ENCODE data around the gene DRC7. TPM values are rescaled to one million over a fixed set of nuclear protein-coding genes. Genes with fewer than 3 reads are reported as not detected.
"Not testable (repeated sequence)": the region's sequence is repeated elsewhere in the genome, so short reads cannot be mapped to it uniquely, and the experiment has no call there.

Gene DRC7
- total RNA-seq, 2 experiments from 2014 or later, result not detected

DNA sequence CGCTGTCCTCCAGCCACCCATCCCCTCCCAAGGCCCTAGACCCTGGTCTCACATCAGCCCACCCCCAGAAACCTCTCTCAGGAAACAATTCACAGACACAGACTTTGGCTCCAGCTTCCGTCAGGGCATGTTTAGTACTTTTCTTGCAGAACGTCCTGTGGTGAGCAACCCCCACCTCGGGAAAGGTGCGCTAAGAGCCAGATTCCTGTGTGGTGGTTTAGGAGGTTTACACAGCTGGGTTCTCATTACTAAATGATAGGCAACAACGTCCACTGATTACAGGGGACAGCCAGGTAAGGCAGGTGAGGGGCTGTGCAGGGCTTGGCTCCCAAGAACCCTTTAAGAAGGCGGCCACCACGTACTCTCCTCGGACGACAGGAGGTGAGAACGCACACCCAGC is 78.4 kb downstream of the DRC7 start:
- no peak for ATAC-seq
- no peaks in the 10 kb centered on the region for H3K27me3 Mint-ChIP-seq
- no peak overlapping the region for H3K27ac Mint-ChIP-seq
- CTCF ChIA-PET, result interaction anchor here (1.6 kb wide), 1 partner anchor 22 kb away, joined by 4 read pairs; no protein-coding TSS in a partner anchor
- no peak overlapping the region for H3K4me3 Mint-ChIP-seq
- no peaks in the 10 kb centered on the region for H3K36me3 Mint-ChIP-seq
- H3K4me1 Mint-ChIP-seq, result no peaks in the 10 kb centered on the region
- no peaks in the 10 kb centered on the region for H3K9me3 Mint-ChIP-seq (ENCODE audit: low read depth)
- DNase-seq, result no peak

DNA sequence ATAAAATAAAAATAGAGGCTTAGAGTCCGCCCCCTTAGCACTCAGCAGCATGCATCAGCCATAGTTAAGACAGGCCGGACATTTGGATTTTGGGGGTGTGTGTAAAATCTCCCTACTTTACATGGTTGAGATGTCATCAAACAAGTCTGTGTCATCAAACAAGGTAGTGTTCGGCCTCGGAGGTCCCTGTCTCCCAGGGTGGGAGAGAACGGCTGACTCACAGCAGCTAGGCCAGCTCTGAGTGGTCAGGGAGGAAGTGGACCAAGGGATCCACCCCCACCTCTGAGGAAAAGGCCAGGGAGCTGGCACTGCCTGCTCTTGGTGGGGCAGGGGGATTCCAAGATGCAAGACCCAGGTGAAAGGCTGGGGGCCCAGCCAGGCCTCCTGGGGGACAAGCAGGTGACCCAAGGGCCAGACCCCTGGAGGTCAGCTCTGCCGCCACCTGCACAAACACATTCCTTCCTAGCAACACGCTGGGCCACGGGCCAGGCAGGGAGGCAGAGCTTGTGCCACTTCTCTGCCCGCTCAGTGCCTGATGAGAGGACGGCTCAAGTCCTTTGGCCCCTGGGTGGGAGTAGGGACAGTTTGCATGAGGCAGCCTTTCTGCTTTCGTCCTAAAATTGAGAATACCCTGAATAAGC is 79.2 kb downstream of the DRC7 start:
- Mint-ChIP-seq H3K27ac (no peak overlapping the region), H3K27me3 (no peaks in the 10 kb centered on the region), H3K4me1 (no peaks in the 10 kb centered on the region), H3K4me3 (no peak overlapping the region), H3K9me3 (ENCODE audit: low read depth) (no peaks in the 10 kb centered on the region), H3K36me3 (no peaks in the 10 kb centered on the region)
- DNase-seq (no peak), ATAC-seq (no peak)
- CTCF ChIA-PET, result interaction anchor here (1.6 kb wide), 1 partner anchor 22 kb away, joined by 4 read pairs; no protein-coding TSS in a partner anchor

DNA sequence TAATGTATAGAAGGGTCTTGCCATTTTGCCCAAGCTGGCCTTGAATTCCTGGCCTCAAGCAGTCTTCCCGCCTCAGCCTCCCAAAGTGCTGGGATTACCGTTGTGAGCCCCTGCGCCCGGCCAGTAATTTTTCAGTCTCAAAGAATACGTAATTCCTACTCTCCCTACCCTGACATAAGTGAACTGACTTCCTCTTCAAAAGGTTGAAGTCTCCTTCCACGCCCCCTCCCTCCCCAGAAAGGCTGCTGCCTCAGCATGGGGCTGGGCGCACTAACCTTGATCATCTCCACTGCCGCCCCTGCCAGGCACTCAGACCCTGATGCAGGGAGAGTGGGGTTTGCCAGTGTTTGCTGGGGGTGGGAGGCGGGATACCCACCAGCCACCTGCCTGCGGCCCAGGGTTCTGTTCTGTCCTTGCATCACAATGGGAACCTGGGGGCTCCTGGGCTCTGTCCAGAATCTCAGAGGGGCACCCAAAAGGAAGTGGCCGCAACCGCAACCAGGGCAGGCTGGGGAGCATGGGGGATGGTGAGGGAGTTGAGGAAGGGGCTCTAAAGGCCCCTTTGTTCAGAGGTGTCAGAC is 80.2 kb downstream of the DRC7 start:
- CTCF ChIA-PET, result interaction anchor here (1.2 kb wide), 1 partner anchor 34 kb away, joined by 3 read pairs; no protein-coding TSS in a partner anchor
- Mint-ChIP-seq H3K4me3 (no peak overlapping the region), H3K36me3 (no peaks in the 10 kb centered on the region), H3K4me1 (no peaks in the 10 kb centered on the region), H3K27ac (no peak overlapping the region), H3K9me3 (ENCODE audit: low read depth) (no peaks in the 10 kb centered on the region), H3K27me3 (no peaks in the 10 kb centered on the region)
- no peak for DNase-seq
- no peak for ATAC-seq

DNA sequence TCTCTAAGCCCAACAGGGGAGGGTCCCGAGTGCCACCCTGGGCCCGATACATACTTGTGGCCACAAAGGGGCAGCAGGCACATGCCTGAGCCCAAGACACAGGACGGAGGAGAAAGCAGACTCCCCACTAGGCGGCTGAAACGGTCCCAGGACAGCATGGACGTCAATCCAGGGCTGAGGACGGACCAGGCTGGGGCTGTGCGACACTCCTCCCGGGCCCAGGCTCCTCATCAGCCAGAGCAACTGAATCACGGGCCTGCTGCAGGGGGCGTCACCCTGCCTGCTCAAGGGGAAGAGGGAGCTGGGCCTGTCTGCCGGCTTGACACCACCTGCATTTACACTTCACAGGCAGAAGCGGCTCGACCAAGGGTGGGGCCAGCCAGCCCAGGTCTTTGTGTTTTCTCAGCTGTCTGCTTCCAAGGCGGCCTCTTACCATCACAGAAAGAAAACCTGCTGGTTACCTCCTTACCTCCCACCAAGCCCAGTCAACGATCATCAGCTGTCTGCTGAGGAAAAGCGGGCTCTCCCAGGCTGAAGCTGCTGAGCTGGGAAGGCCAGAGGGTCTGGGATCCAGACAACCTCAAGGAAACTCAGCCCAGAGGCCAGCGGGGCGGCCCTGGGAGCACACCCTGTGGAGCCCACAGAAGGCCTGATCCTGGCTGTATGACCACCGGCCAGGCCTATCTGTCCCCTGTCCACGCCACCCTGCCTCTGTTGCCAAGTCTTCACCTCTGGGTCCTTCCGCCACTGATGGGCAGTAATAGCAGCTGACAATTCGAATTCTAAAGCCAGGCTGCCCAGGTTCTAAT is 81.3 kb downstream of the DRC7 start:
- Mint-ChIP-seq H3K9me3 (ENCODE audit: low read depth) (no peaks in the 10 kb centered on the region), H3K4me1 (no peaks in the 10 kb centered on the region), H3K27ac (no peak overlapping the region), H3K36me3 (no peaks in the 10 kb centered on the region), H3K4me3 (no peak overlapping the region), H3K27me3 (no peaks in the 10 kb centered on the region)
- ATAC-seq, result no peak
- no peak for DNase-seq
- CTCF ChIA-PET, result no interaction called here

DNA sequence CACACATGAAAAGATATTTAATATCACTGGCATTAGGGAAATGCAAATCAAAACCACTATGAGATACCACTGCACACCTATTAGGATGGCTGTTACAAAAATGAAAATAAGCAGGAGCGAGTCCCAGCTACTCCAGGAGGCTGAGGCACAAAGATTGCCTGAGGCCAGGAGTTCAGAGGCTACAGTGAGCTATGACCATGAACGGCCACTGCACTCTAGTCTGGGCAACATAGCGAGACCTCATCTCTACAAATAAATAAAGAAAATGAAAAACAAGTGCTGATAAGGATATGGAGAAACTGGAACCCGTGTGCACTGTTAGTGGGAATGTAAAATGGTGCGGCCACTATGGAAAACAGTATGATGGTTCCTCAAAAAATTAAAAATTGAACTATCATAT is 84.1 kb downstream of the DRC7 start:
- DNase-seq, result no peak
- Mint-ChIP-seq H3K4me3 (no peak overlapping the region), H3K27ac (no peak overlapping the region), H3K9me3 (ENCODE audit: low read depth) (no peaks in the 10 kb centered on the region), H3K4me1 (no peaks in the 10 kb centered on the region), H3K36me3 (no peaks in the 10 kb centered on the region), H3K27me3 (no peaks in the 10 kb centered on the region)
- ATAC-seq, result no peak
- CTCF ChIA-PET, result no interaction called here

DNA sequence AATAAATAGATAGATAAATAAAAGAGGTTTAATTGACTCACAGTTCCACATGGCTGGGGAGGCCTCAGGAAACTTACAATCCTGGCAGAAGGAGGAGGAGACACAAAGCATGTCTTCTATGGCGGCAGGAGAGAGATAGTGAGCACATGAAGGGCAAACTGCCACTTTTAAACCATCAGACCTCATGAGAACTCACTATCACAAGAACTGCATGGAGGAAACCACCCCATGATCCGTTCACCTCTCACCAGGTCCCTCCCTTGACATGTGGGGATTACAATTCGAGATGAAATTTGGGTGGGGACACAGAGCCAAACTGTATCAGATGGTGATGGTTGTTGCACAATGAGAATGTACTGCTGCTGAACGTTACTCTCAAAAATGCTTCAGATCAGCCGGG is 85.2 kb downstream of the DRC7 start:
- H3K27ac Mint-ChIP-seq; H3K27me3 Mint-ChIP-seq; H3K36me3 Mint-ChIP-seq; ATAC-seq; H3K4me1 Mint-ChIP-seq; DNase-seq; H3K9me3 Mint-ChIP-seq (ENCODE audit: low read depth); CTCF ChIA-PET; H3K4me3 Mint-ChIP-seq: not testable (repeated sequence)

DNA sequence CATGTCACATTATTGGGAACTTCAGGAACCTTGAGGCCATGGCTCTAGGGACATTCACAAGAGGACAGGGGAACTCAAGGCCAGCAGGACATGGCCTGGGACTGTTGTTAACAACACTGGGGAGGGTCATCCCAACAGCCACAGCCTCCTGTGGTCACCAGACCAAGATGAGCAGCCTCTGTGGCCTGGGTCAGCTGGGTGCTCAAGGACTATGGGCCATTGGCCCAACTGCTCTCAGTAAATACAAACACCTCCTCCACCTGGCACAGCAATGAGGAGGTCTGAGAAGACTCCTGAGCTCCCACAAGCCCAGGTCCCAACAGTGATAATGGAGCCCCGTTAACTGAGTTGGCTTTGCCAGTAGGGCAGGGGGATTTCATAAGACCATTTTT is 86.7 kb downstream of the DRC7 start:
- no peak overlapping the region for H3K4me3 Mint-ChIP-seq
- H3K4me1 Mint-ChIP-seq, result no peaks in the 10 kb centered on the region
- H3K36me3 Mint-ChIP-seq, result no peaks in the 10 kb centered on the region
- ATAC-seq, result no peak
- no peak overlapping the region for H3K27ac Mint-ChIP-seq
- CTCF ChIA-PET, result interaction anchor here (1.0 to 1.2 kb wide), 2 partner anchors 90 to 111 kb away, joined by 3 read pairs; no protein-coding TSS in a partner anchor
- no peaks in the 10 kb centered on the region for H3K9me3 Mint-ChIP-seq (ENCODE audit: low read depth)
- H3K27me3 Mint-ChIP-seq, result no peaks in the 10 kb centered on the region
- DNase-seq, result no peak

Small RNA genes lying within 50 kb of the gene (microRNA-seq; reads per million reads assigned to microRNA genes)
- not detected for gene MIR6772

Other genes starting within 250 kb of the DRC7 start
- gene CIAPIN1, start 247.4 kb upstream of the DRC7 start, total RNA-seq, result 10 to 100 TPM; 46.5 to 62.5 TPM
- gene COQ9, start 247.3 kb upstream of the DRC7 start, total RNA-seq, result 10 to 100 TPM; 36.8 to 43.1 TPM
- 10 to 100 TPM; 48.6 to 61.7 TPM for gene POLR2C, start 232.1 kb upstream of the DRC7 start, total RNA-seq
- gene DOK4, start 208.3 kb upstream of the DRC7 start, total RNA-seq, result 1 to 10 TPM; 3.4 to 4.7 TPM
- gene CCDC102A, start 158.2 kb upstream of the DRC7 start, total RNA-seq, result 10 to 100 TPM; 19.7 to 20.2 TPM
- 10 to 100 TPM; 34.4 to 47.9 TPM for gene ADGRG5, start 152.2 kb upstream of the DRC7 start, total RNA-seq
- 10 to 100 TPM in 1 of 2 experiments, 1 to 10 TPM in 1; 7.3 to 19.9 TPM for gene ADGRG1, start 66.2 kb upstream of the DRC7 start, total RNA-seq
- not detected for gene ADGRG3, start 26.5 kb upstream of the DRC7 start, total RNA-seq
- gene KATNB1, start 41.0 kb downstream of the DRC7 start, total RNA-seq, result 10 to 100 TPM; 41.6 to 43.9 TPM
- gene KIFC3, start 107.7 kb downstream of the DRC7 start, total RNA-seq, result under 1 TPM in 1 of 2 experiments, not detected in 1; 0.47 TPM

All from activated CD8-positive, alpha-beta memory T cell treated with anti-CD3 and anti-CD28 coated beads, Interleukin-2, amount 10 ng/mL, durations not matched to agents 7 days and 5 days (primary cell).